H9 (cell line): ENCODE data around the gene KRT13. TPM values are rescaled to one million over a fixed set of nuclear protein-coding genes. Genes with fewer than 3 reads are reported as not detected.

Experiments
- DNase-seq: peaks from one replicate; pipeline ENCODE4 v3.0.0-alpha.2; 2017
- H2AFZ ChIP-seq: one replicate; pipeline ENCODE4 v1.6.1; 2013; ENCODE audit warnings: mild to moderate bottlenecking, low read length, control low read depth, moderate library complexity
- H2AK5ac ChIP-seq: 2 replicates; pipeline ENCODE4 v1.6.1; 2013; ENCODE audit warnings: low read length, control low read depth, mixed read lengths; ENCODE audit not compliant: insufficient read length
- H2BK120ac ChIP-seq: one replicate; pipeline ENCODE4 v1.6.1; 2013; ENCODE audit warnings: low read depth, mild to moderate bottlenecking, low read length, control low read depth, inconsistent platforms; ENCODE audit not compliant: poor library complexity, severe bottlenecking
- H2BK12ac ChIP-seq: 2 replicates; pipeline ENCODE4 v1.6.1; 2013; ENCODE audit warnings: low read length, control low read depth, mixed read lengths, low read depth; ENCODE audit not compliant: insufficient read length
- H2BK15ac ChIP-seq: 2 replicates; pipeline ENCODE4 v1.6.1; 2013; ENCODE audit warnings: low read depth, low read length, control low read depth
- H2BK20ac ChIP-seq: one replicate; pipeline ENCODE4 v1.6.1; 2013; ENCODE audit warnings: low read depth, mild to moderate bottlenecking, low read length, control low read depth, inconsistent platforms; ENCODE audit not compliant: poor library complexity, severe bottlenecking
- H2BK5ac ChIP-seq: 2 replicates; pipeline ENCODE4 v1.6.1; 2013; ENCODE audit warnings: low read length, control low read depth, mixed read lengths; ENCODE audit not compliant: insufficient read length
- H3K14ac ChIP-seq: 2 replicates; pipeline ENCODE4 v1.6.1; 2013; ENCODE audit warnings: low read length, control low read depth; ENCODE audit not compliant: insufficient read depth
- H3K18ac ChIP-seq: 2 replicates; pipeline ENCODE4 v1.6.1; 2013; ENCODE audit warnings: low read depth, mild to moderate bottlenecking, mixed read lengths, low read length, control low read depth; ENCODE audit not compliant: insufficient read length
- H3K23ac ChIP-seq: 2 replicates; pipeline ENCODE4 v1.6.1; 2013; ENCODE audit warnings: low read length, control low read depth, mixed read lengths, low read depth; ENCODE audit not compliant: insufficient read length
- H3K23me2 ChIP-seq: 2 replicates; pipeline ENCODE4 v1.6.1; 2013; ENCODE audit warnings: low read depth, mild to moderate bottlenecking, mixed read lengths, low read length, control low read depth; ENCODE audit not compliant: insufficient read length, poor library complexity, severe bottlenecking
- H3K27ac ChIP-seq: 2 replicates; pipeline ENCODE4 v1.5.1; 2013; ENCODE audit warnings: low read length, control low read depth, mixed read lengths, low read depth; ENCODE audit not compliant: insufficient read length
- H3K27me3 ChIP-seq: 2 replicates; pipeline ENCODE4 v1.6.1; 2013; ENCODE audit warnings: low read length, control low read depth, inconsistent platforms; ENCODE audit not compliant: insufficient read depth
- H3K4ac ChIP-seq: 2 replicates; pipeline ENCODE4 v1.6.1; 2013; ENCODE audit warnings: low read depth, mild to moderate bottlenecking, control low read depth, inconsistent platforms, low read length, moderate library complexity
- H3K4me1 ChIP-seq: 2 replicates; pipeline ENCODE4 v1.6.1; 2013; ENCODE audit warnings: low read length, control low read depth, inconsistent platforms; ENCODE audit not compliant: insufficient read depth
- H3K4me2 ChIP-seq: 2 replicates; pipeline ENCODE4 v1.6.1; 2013; ENCODE audit warnings: low read length, control low read depth, mixed read lengths; ENCODE audit not compliant: insufficient read length, insufficient read depth
- H3K56ac ChIP-seq: 2 replicates; pipeline ENCODE4 v1.6.1; 2013; ENCODE audit warnings: low read depth, mild to moderate bottlenecking, mixed read lengths, low read length, control low read depth; ENCODE audit not compliant: insufficient read length
- H3K79me1 ChIP-seq: 2 replicates; pipeline ENCODE4 v1.6.1; 2013; ENCODE audit warnings: low read depth, mild to moderate bottlenecking, moderate library complexity, low read length, control low read depth, inconsistent platforms; ENCODE audit not compliant: insufficient read depth, poor library complexity, severe bottlenecking
- H3K79me2 ChIP-seq: 2 replicates; pipeline ENCODE4 v1.6.1; 2013; ENCODE audit warnings: low read length, control low read depth, inconsistent platforms; ENCODE audit not compliant: insufficient read depth
- H3K9ac ChIP-seq: 2 replicates; pipeline ENCODE4 v1.6.1; 2013; ENCODE audit warnings: low read length, control low read depth, mixed read lengths; ENCODE audit not compliant: insufficient read length; ENCODE audit errors: extremely low read depth
- H3K9me3 ChIP-seq: one replicate; pipeline ENCODE4 v1.6.1; 2013; ENCODE audit warnings: low read depth, low read length, inconsistent platforms; ENCODE audit not compliant: control insufficient read depth
- H3T11ph ChIP-seq: one replicate; pipeline ENCODE4 v1.6.1; 2013; ENCODE audit warnings: mild to moderate bottlenecking, low read length, control low read depth, inconsistent platforms
- H4K20me1 ChIP-seq: one replicate; pipeline ENCODE4 v1.6.1; 2013; ENCODE audit not compliant: control insufficient read depth, insufficient read length, insufficient read depth
- H4K5ac ChIP-seq: 2 replicates; pipeline ENCODE4 v1.6.1; 2013; ENCODE audit warnings: low read depth, mild to moderate bottlenecking, mixed read lengths, low read length, control low read depth; ENCODE audit not compliant: insufficient read length
- H4K8ac ChIP-seq: replicated peaks from 2 replicates; pipeline ENCODE4 v1.6.1; 2013; ENCODE audit warnings: low read length, control low read depth, mixed read lengths, low read depth; ENCODE audit not compliant: insufficient read length
- H4K91ac ChIP-seq: 2 replicates; pipeline ENCODE4 v1.6.1; 2013; ENCODE audit warnings: low read depth, mild to moderate bottlenecking, moderate library complexity, mixed read lengths, low read length, control low read depth; ENCODE audit not compliant: insufficient read length
- H3K27ac Mint-ChIP-seq, 3 experiments: 2 replicates in 2 of 3; 3 replicates in 1 of 3; pipeline ENCODE4 v1.8.0; 2020 to 2021; ENCODE audit warnings: mixed read lengths in 3 of 3, mild to moderate bottlenecking in 1 of 3, moderate library complexity in 1 of 3
- H3K27me3 Mint-ChIP-seq: 2 replicates; pipeline ENCODE4 v1.8.0; 2021; ENCODE audit warnings: low read depth, mild to moderate bottlenecking, moderate library complexity, mixed read lengths
- H3K36me3 Mint-ChIP-seq, 3 experiments: 2 replicates in 2 of 3; 3 replicates in 1 of 3; pipeline ENCODE4 v1.8.0; 2020 to 2021; ENCODE audit warnings: low read depth in 3 of 3, mixed read lengths in 3 of 3; ENCODE audit not compliant: insufficient read depth in 1 of 3
- H3K4me1 Mint-ChIP-seq, 2 experiments: 2 replicates each; pipeline ENCODE4 v1.8.0; 2020; ENCODE audit warnings: mixed read lengths in 2 of 2
- H3K4me3 Mint-ChIP-seq, 2 experiments: 2 replicates in 1 of 2; 3 replicates in 1 of 2; pipeline ENCODE4 v1.8.0; 2020 to 2021; ENCODE audit warnings: mild to moderate bottlenecking in 2 of 2, mixed read lengths in 2 of 2, moderate library complexity in 1 of 2
- H3K9me3 Mint-ChIP-seq, 2 experiments: 2 replicates in 1 of 2; 3 replicates in 1 of 2; pipeline ENCODE4 v1.8.0; 2020; ENCODE audit warnings: mild to moderate bottlenecking in 2 of 2, mixed read lengths in 2 of 2, moderate library complexity in 1 of 2
- CTCF ChIP-seq: fragments of 200-600 bp; sonication (generic); conservative IDR thresholded peaks from 3 replicates; pipeline ENCODE4 v1.8.0; 2021; ENCODE audit warnings: antibody characterized with exemption, mild to moderate bottlenecking
- WGBS: extraction: QIAGEN DNeasy Blood & Tissue Kit; methylation state at CpG from one replicate; pipeline ENCODE4 v1.1.7; 2013; ENCODE audit warnings: missing lambda C conversion rate, low lambda C conversion rate, mixed read lengths; ENCODE audit not compliant: insufficient read length; ENCODE audit errors: extremely low coverage; 5-methylcytosine and 5-hydroxymethylcytosine counted together
- total RNA-seq: library from RNA; stranded (reverse); gene quantifications from 2 replicates; pipeline ENCODE4 v1.2.1, GENCODE V29; 2021

KRT13 gene
- total RNA-seq, 1 experiment from 2014 or later = not detected

- no peaks in the 10 kb centered on the region for H3K27me3 ChIP-seq
- no peak overlapping the region for H2BK5ac ChIP-seq
- no peak overlapping the region for H4K8ac ChIP-seq
- no peak overlapping the region for H2AK5ac ChIP-seq
- no peaks in the 10 kb centered on the region for H3K36me3 Mint-ChIP-seq
- H4K20me1 ChIP-seq = no peaks in the 10 kb centered on the region
- no peak overlapping the region for H4K91ac ChIP-seq
- H3K4me1 ChIP-seq = peaks cover 2% of the 10 kb centered on the region; the same call in 1 of the 2 replicates
- no peak overlapping the region for H3K18ac ChIP-seq
- H3K4me2 ChIP-seq = no peak overlapping the region
- H3K79me2 ChIP-seq = no peaks in the 10 kb centered on the region
- H2BK12ac ChIP-seq = no peak overlapping the region
- peaks cover 41 to 52% of the 10 kb centered on the region in 2 experiments for H3K4me1 Mint-ChIP-seq
- no CpG with 5 or more reads among the region's 9 CpGs for WGBS
- no peak for TF ChIP-seq CTCF
- H3K9me3 ChIP-seq = no peaks in the 10 kb centered on the region
- no peak overlapping the region for H3K9ac ChIP-seq
- peaks cover 26% of the 10 kb centered on the region for H3K27me3 Mint-ChIP-seq
- H2AFZ ChIP-seq = no peak overlapping the region
- H2BK120ac ChIP-seq = no peak overlapping the region
- no peak overlapping the region for H3K4me3 Mint-ChIP-seq
- no peak overlapping the region for H3K23ac ChIP-seq
- no peaks in the 10 kb centered on the region; a peak in 1 of 5 replicates for H3K9me3 Mint-ChIP-seq
- H3K27ac Mint-ChIP-seq = no peak overlapping the region
- H3K14ac ChIP-seq = no peak overlapping the region
- H3K56ac ChIP-seq = no peak overlapping the region
- peaks cover 6% of the 10 kb centered on the region for H3K23me2 ChIP-seq
- H2BK20ac ChIP-seq = no peak overlapping the region
- no peak overlapping the region for H3K4ac ChIP-seq
- no peak overlapping the region for H4K5ac ChIP-seq
- H3K79me1 ChIP-seq = no peaks in the 10 kb centered on the region
- no peak overlapping the region for H2BK15ac ChIP-seq
- no peak for DNase-seq
- H3T11ph ChIP-seq = no peak overlapping the region
- H3K27ac ChIP-seq = no peak overlapping the region
Measured at GRCh38 chr17:41532947-41533570, 27.6 kb upstream of the KRT13 start.
